Right atrium auricular region (tissue), 2 donors: Measurements from ENCODE around the gene CNTN5. TPM values are rescaled to one million over a fixed set of nuclear protein-coding genes. Genes with fewer than 3 reads are reported as not detected.

ENCODE experiments used
- DNase-seq: peaks from one replicate; pipeline ENCODE4 v3.0.0-alpha.2; 2019; ENCODE audit warnings: low spot score
- H3K27ac ChIP-seq, 2 donors: fragments of 200-600 bp; sonication (generic); 1 replicate in 1 of 2; 2 replicates in 1 of 2; pipeline ENCODE4 v1.5.1; 2016 to 2019
- H3K27me3 ChIP-seq, 2 donors: fragments of 200-600 bp; sonication (generic); one replicate each; pipeline versions ENCODE4 v1.5.1 to v1.6.0; 2017 to 2019
- H3K36me3 ChIP-seq: fragments of 200-600 bp; sonication (generic); one replicate; pipeline ENCODE4 v1.5.1; 2016
- H3K4me1 ChIP-seq, 2 donors: fragments of 200-600 bp; sonication (generic); one replicate each; pipeline versions ENCODE4 v1.5.1 to v1.6.0; 2017 to 2019
- H3K4me3 ChIP-seq, 2 donors: fragments of 200-600 bp; sonication (generic); 1 replicate in 1 of 2; 2 replicates in 1 of 2; pipeline ENCODE4 v1.5.1; 2017 to 2019; ENCODE audit warnings: mild to moderate bottlenecking in 1 of 2, moderate library complexity in 1 of 2
- H3K9me3 ChIP-seq, 2 donors: fragments of 200-600 bp; sonication (generic); one replicate each; pipeline ENCODE4 v1.5.1; 2019
- CTCF ChIP-seq, 2 donors: fragments of 200-600 bp; sonication (generic); IDR thresholded peaks; one replicate each; pipeline ENCODE4 v1.5.1; 2019; ENCODE audit warnings: antibody characterized with exemption in 2 of 2
- total RNA-seq, 2 donors: library from RNA; depleted of rRNA; stranded (reverse); fragments of >200 nt; gene quantifications; one replicate each; pipeline ENCODE4 v1.1.0, GENCODE V29; 2016

The CNTN5 gene
- total RNA-seq, 2 donors from 2014 or later = not detected

GRCh38 chr11:99316776-99317520 lies 296.2 kb downstream of the CNTN5 start:
- Histone ChIP-seq H3K36me3 (no peaks in the 10 kb centered on the region), H3K4me1 (peaks cover 0 to 8% of the 10 kb centered on the region in 2 donors), H3K9me3 (no peaks in the 10 kb centered on the region), H3K27me3 (no peaks in the 10 kb centered on the region), H3K4me3 (peak overlapping the region in 1 of 2 donors; percentile 13), H3K27ac (no peak overlapping the region)
- DNase-seq = no peak
- no peak for TF ChIP-seq CTCF (IDR thresholded peaks at IDR 0.05)

- H3K4me3 ChIP-seq = no peak overlapping the region
- no peaks in the 10 kb centered on the region for H3K27me3 ChIP-seq
- no peak overlapping the region for H3K27ac ChIP-seq
- H3K36me3 ChIP-seq = no peaks in the 10 kb centered on the region
- H3K9me3 ChIP-seq = no peaks in the 10 kb centered on the region
- DNase-seq = no peak
- no peak for TF ChIP-seq CTCF (IDR thresholded peaks at IDR 0.05)
- peaks cover 0 to 8% of the 10 kb centered on the region in 2 donors for H3K4me1 ChIP-seq
These were observed 300.1 kb downstream of the CNTN5 start for GRCh38 chr11:99320769-99321290.

GRCh38 chr11:99325847-99326246 lies 305.1 kb downstream of the CNTN5 start:
- Histone ChIP-seq H3K4me3 (no peak overlapping the region), H3K27me3 (no peaks in the 10 kb centered on the region), H3K4me1 (no peaks in the 10 kb centered on the region), H3K36me3 (no peaks in the 10 kb centered on the region), H3K9me3 (no peaks in the 10 kb centered on the region), H3K27ac (no peak overlapping the region)
- no peak for DNase-seq
- no peak for TF ChIP-seq CTCF (IDR thresholded peaks at IDR 0.05)

- Histone ChIP-seq H3K4me1 (no peaks in the 10 kb centered on the region), H3K27me3 (no peaks in the 10 kb centered on the region), H3K27ac (no peak overlapping the region), H3K4me3 (no peak overlapping the region), H3K9me3 (no peaks in the 10 kb centered on the region), H3K36me3 (no peaks in the 10 kb centered on the region)
- no peak for TF ChIP-seq CTCF (IDR thresholded peaks at IDR 0.05)
- no peak for DNase-seq
These were observed 306.3 kb downstream of the CNTN5 start for GRCh38 chr11:99327066-99327465.

- TF ChIP-seq CTCF (IDR thresholded peaks at IDR 0.05) = no peak
- DNase-seq = no peak
- Histone ChIP-seq H3K27ac (no peak overlapping the region), H3K27me3 (no peaks in the 10 kb centered on the region), H3K4me1 (no peaks in the 10 kb centered on the region), H3K4me3 (no peak overlapping the region), H3K9me3 (no peaks in the 10 kb centered on the region), H3K36me3 (no peaks in the 10 kb centered on the region)
These were observed 306.8 kb downstream of the CNTN5 start for GRCh38 chr11:99327527-99327926.
